Activated CD8-positive, alpha-beta T cell treated with anti-CD3 and anti-CD28 coated beads for 36 hours (primary cell): ENCODE results near the gene UBE2G1. TPM values are rescaled to one million over a fixed set of nuclear protein-coding genes. Genes with fewer than 3 reads are reported as not detected.

Experiments used
- ATAC-seq: fragments of 200-7000 bp; cut with Tn5 transposase; one replicate; pipeline ENCODE4 v1.10.0; 2021; ENCODE audit warnings: mild to moderate bottlenecking, moderate library complexity
- CTCF ChIA-PET: fragments of 350-600 bp; sonication (Branson Sonifier 250); formaldehyde crosslinking; loops from one replicate; lab custom pipeline; 2021; ENCODE audit warnings: antibody characterized with exemption; lab: Charles Lee
- POLR2A ChIA-PET: fragments of 350-600 bp; sonication (Branson Sonifier 250); formaldehyde crosslinking; loops from one replicate; lab custom pipeline; 2021; ENCODE audit warnings: antibody characterized with exemption; lab: Charles Lee
- DNase-seq: peaks from one replicate; pipeline ENCODE4 v3.0.0-alpha.2; 2020
- H3K27ac Mint-ChIP-seq: one replicate; pipeline ENCODE4 v1.8.0; 2021; ENCODE audit warnings: mild to moderate bottlenecking, mixed read lengths
- H3K27me3 Mint-ChIP-seq: one replicate; pipeline ENCODE4 v1.8.0; 2021; ENCODE audit warnings: mixed read lengths
- H3K36me3 Mint-ChIP-seq: one replicate; pipeline ENCODE4 v1.8.0; 2021; ENCODE audit warnings: low read depth, mixed read lengths
- H3K4me1 Mint-ChIP-seq: one replicate; pipeline ENCODE4 v1.8.0; 2021; ENCODE audit warnings: low read depth, mixed read lengths
- H3K4me3 Mint-ChIP-seq: one replicate; pipeline ENCODE4 v1.8.0; 2021; ENCODE audit warnings: mild to moderate bottlenecking, moderate library complexity, mixed read lengths
- H3K9me3 Mint-ChIP-seq: one replicate; pipeline ENCODE4 v1.8.0; 2021; ENCODE audit warnings: mixed read lengths
- CTCF ChIP-seq: fragments of 200-600 bp; IDR thresholded peaks from one replicate; pipeline ENCODE4 v1.8.0; 2022; ENCODE audit warnings: antibody characterized with exemption, mild to moderate bottlenecking
- intact Hi-C: fragments of 100-400 bp; cut with micrococcal nuclease; formaldehyde crosslinking; loops from one replicate; pipeline ENCODE4 v1.10.0; 2022
- total RNA-seq, 2 experiments: library from RNA; stranded (reverse); gene quantifications; one replicate each; pipeline ENCODE4 v1.2.3, GENCODE V29; 2021

The UBE2G1 gene
- total RNA-seq, 2 experiments from 2014 or later: 40.2 to 44.0 TPM

- DNase-seq: no peak
- CTCF ChIA-PET: no interaction called here
- intact Hi-C loops: no loop called here
- Mint-ChIP-seq H3K4me3 (no peak overlapping the region), H3K27me3 (no peaks in the 10 kb centered on the region), H3K4me1 (peaks cover 39% of the 10 kb centered on the region), H3K9me3 (peaks cover 19% of the 10 kb centered on the region), H3K27ac (no peak overlapping the region), H3K36me3 (peaks cover 30% of the 10 kb centered on the region)
- ATAC-seq: no peak
- TF ChIP-seq CTCF: no peak
- POLR2A ChIA-PET: interaction anchor here (0.7 kb wide), 1 partner anchor 93 kb away, joined by 3 read pairs; no protein-coding TSS in a partner anchor
Observed at GRCh38 chr17:4326112-4326511, 40.4 kb downstream of the UBE2G1 start.

- no peak overlapping the region for H3K27ac Mint-ChIP-seq
- ATAC-seq (no peak), DNase-seq (no peak)
Observed at GRCh38 chr17:4324463-4324862, 42.0 kb downstream of the UBE2G1 start.

GRCh38 chr17:4319221-4319620 is 47.3 kb downstream of the UBE2G1 start:
- DNase-seq (no peak), ATAC-seq (no peak)
- H3K27ac Mint-ChIP-seq: no peak overlapping the region
- H3K9me3 Mint-ChIP-seq: no peaks in the 10 kb centered on the region
- no peak for TF ChIP-seq CTCF
- no peak overlapping the region for H3K4me3 Mint-ChIP-seq
- ChIA-PET POLR2A (no interaction called here), CTCF (interaction anchor here (1.7 kb wide), 1 partner anchor 15 kb away, joined by 5 read pairs; no protein-coding TSS in a partner anchor)
- intact Hi-C loops: no loop called here
- peaks cover 48% of the 10 kb centered on the region for H3K4me1 Mint-ChIP-seq
- H3K27me3 Mint-ChIP-seq: no peaks in the 10 kb centered on the region
- H3K36me3 Mint-ChIP-seq: peaks cover 6% of the 10 kb centered on the region

More at GRCh38 chr17:4324463-4324862, 42.0 kb downstream of the UBE2G1 start:
- Mint-ChIP-seq H3K27me3 (no peaks in the 10 kb centered on the region), H3K36me3 (peaks cover 28% of the 10 kb centered on the region), H3K4me1 (peaks cover 37% of the 10 kb centered on the region), H3K4me3 (no peak overlapping the region), H3K9me3 (peaks cover 19% of the 10 kb centered on the region)
- no peak for TF ChIP-seq CTCF
- intact Hi-C loops: no loop called here
- POLR2A ChIA-PET: no interaction called here
- CTCF ChIA-PET: interaction anchor here (1.4 kb wide), 1 partner anchor 20 kb away, joined by 3 read pairs; no protein-coding TSS in a partner anchor

- ChIA-PET CTCF (interaction anchor here (1.3 to 1.7 kb wide), 2 partner anchors 14 kb away, joined by 4 to 5 read pairs; no protein-coding TSS in a partner anchor), POLR2A (no interaction called here)
- H3K27me3 Mint-ChIP-seq: no peaks in the 10 kb centered on the region
- H3K9me3 Mint-ChIP-seq: no peaks in the 10 kb centered on the region
- ATAC-seq (no peak), DNase-seq (no peak)
- H3K36me3 Mint-ChIP-seq: peaks cover 2% of the 10 kb centered on the region
- no peak overlapping the region for H3K27ac Mint-ChIP-seq
- intact Hi-C loops: no loop called here
- H3K4me1 Mint-ChIP-seq: peaks cover 49% of the 10 kb centered on the region
- TF ChIP-seq CTCF: no peak
- no peak overlapping the region for H3K4me3 Mint-ChIP-seq
Observed at GRCh38 chr17:4318596-4318995, 47.9 kb downstream of the UBE2G1 start.

- Mint-ChIP-seq H3K4me1 (peaks cover 50% of the 10 kb centered on the region), H3K4me3 (no peak overlapping the region), H3K36me3 (peaks cover 2% of the 10 kb centered on the region), H3K27ac (no peak overlapping the region), H3K27me3 (no peaks in the 10 kb centered on the region), H3K9me3 (no peaks in the 10 kb centered on the region)
- DNase-seq: no peak
- ATAC-seq: no peak
- CTCF ChIA-PET: interaction anchor here (1.3 to 1.7 kb wide), 2 partner anchors 14 to 15 kb away, joined by 4 to 5 read pairs; no protein-coding TSS in a partner anchor
- TF ChIP-seq CTCF: no peak
- intact Hi-C loops: no loop called here
- POLR2A ChIA-PET: interaction anchor here (1.2 kb wide), 1 partner anchor 55 kb away, joined by 3 read pairs; no protein-coding TSS in a partner anchor
Observed at GRCh38 chr17:4318186-4318585, 48.3 kb downstream of the UBE2G1 start.
